ENCODE measurements around the gene SUSD2. TPM values are rescaled to one million over a fixed set of nuclear protein-coding genes. Genes with fewer than 3 reads are reported as not detected.

SUSD2 gene
- polyA plus RNA-seq, 1 donor (not counting 4 experiments of a cell fraction or from before 2014, with no cell fraction given), result 0.01 TPM

DNA sequence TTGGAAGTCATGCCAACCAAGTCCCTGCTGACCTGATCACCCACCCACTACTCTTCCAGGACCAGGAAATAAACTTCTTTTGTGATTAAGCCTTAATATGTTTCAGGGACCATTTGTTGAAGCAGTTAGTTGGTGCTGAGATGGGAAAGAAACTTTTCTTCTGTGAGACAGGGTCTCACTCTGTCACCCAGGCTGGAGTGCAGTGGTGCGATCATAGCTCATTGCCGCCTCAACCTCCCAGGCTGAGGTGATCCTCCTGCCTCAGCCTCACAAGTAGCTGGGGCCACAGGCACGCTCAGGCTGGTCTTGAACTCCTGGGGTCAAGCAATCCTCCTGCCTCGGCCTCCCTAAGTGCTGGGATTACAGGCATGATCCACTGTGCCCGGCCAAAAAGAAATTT is 10.6 kb downstream of the SUSD2 start:
- Histone ChIP-seq H3K36me3 (ENCODE audit: control insufficient read depth in 2 of 2, extremely low read depth in 1 of 2, insufficient read depth in 2 of 2, low read length in 2 of 2) (no peaks in the 10 kb centered on the region), H3K9me3 (ENCODE audit: control insufficient read depth, low read depth, low read length) (no peaks in the 10 kb centered on the region), H3K9ac (ENCODE audit: control insufficient read depth, extremely low read depth, insufficient read depth, low read length) (no peak overlapping the region), H4K20me1 (ENCODE audit: control insufficient read depth, extremely low read depth, insufficient read depth, low read length) (no peaks in the 10 kb centered on the region), H3K4me3 (ENCODE audit: control insufficient read depth in 2 of 3, extremely low read depth in 1 of 3, insufficient read depth in 2 of 3, low read depth in 1 of 3, low read length in 3 of 3) (no peak overlapping the region), H2AFZ (ENCODE audit: control insufficient read depth, low read length) (no peak overlapping the region), H3K9me1 (ENCODE audit: control insufficient read depth, extremely low read depth, insufficient read depth, low read length) (no peaks in the 10 kb centered on the region), H3K27ac (ENCODE audit: control insufficient read depth, insufficient read depth, low read length) (no peak overlapping the region), H3K79me2 (ENCODE audit: control insufficient read depth, insufficient read depth, low read length) (no peaks in the 10 kb centered on the region), H3K4me1 (ENCODE audit: control insufficient read depth, extremely low read depth, insufficient read depth, low read length) (peaks cover 13% of the 10 kb centered on the region), H3K27me3 (ENCODE audit: control insufficient read depth, extremely low read depth, insufficient read depth, low read length) (no peaks in the 10 kb centered on the region), H3K4me2 (ENCODE audit: control insufficient read depth, extremely low read depth, insufficient read depth, low read depth, low read length) (no peak overlapping the region)
- DNase-seq (ENCODE audit: low read depth, low spot score) (no peak), FAIRE-seq (no peak)
- dilution Hi-C loops (cut with MboI; ENCODE audit: extremely low pct_ligation_motif_present, low sequenced_read_pairs), result no loop called here
- TF ChIP-seq EZH2 (IDR thresholded peaks at IDR 0.05; ENCODE audit: low read length), result no peak
- no peak for TF ChIP-seq CTCF (optimal IDR thresholded peaks at IDR 0.05 in 1 of 3, IDR thresholded peaks at IDR 0.05 in 1 of 3, conservative IDR thresholded peaks at IDR 0.05 in 1 of 3; ENCODE audit: extremely low read depth in 1 of 3, insufficient read depth in 2 of 3, low read length in 3 of 3)

- no peak overlapping the region for H2AFZ ChIP-seq (ENCODE audit: control insufficient read depth, low read length)
- H3K9ac ChIP-seq (ENCODE audit: control insufficient read depth, extremely low read depth, insufficient read depth, low read length), result no peak overlapping the region
- DNase-seq (ENCODE audit: low read depth, low spot score), result no peak
- no peaks in the 10 kb centered on the region for H4K20me1 ChIP-seq (ENCODE audit: control insufficient read depth, extremely low read depth, insufficient read depth, low read length)
- dilution Hi-C loops (cut with MboI; ENCODE audit: extremely low pct_ligation_motif_present, low sequenced_read_pairs), result no loop called here
- no peaks in the 10 kb centered on the region for H3K36me3 ChIP-seq (ENCODE audit: control insufficient read depth in 2 of 2, extremely low read depth in 1 of 2, insufficient read depth in 2 of 2, low read length in 2 of 2)
- H3K9me1 ChIP-seq (ENCODE audit: control insufficient read depth, extremely low read depth, insufficient read depth, low read length), result no peaks in the 10 kb centered on the region
- H3K79me2 ChIP-seq (ENCODE audit: control insufficient read depth, insufficient read depth, low read length), result no peaks in the 10 kb centered on the region
- no peak overlapping the region for H3K4me3 ChIP-seq (ENCODE audit: control insufficient read depth in 2 of 3, extremely low read depth in 1 of 3, insufficient read depth in 2 of 3, low read depth in 1 of 3, low read length in 3 of 3)
- H3K27me3 ChIP-seq (ENCODE audit: control insufficient read depth, extremely low read depth, insufficient read depth, low read length), result no peaks in the 10 kb centered on the region
- TF ChIP-seq EZH2 (IDR thresholded peaks at IDR 0.05; ENCODE audit: low read length), result no peak
- TF ChIP-seq CTCF (optimal IDR thresholded peaks at IDR 0.05 in 1 of 3, IDR thresholded peaks at IDR 0.05 in 1 of 3, conservative IDR thresholded peaks at IDR 0.05 in 1 of 3; ENCODE audit: extremely low read depth in 1 of 3, insufficient read depth in 2 of 3, low read length in 3 of 3), result no peak
- H3K4me1 ChIP-seq (ENCODE audit: control insufficient read depth, extremely low read depth, insufficient read depth, low read length), result peaks cover 7% of the 10 kb centered on the region
- H3K9me3 ChIP-seq (ENCODE audit: control insufficient read depth, low read depth, low read length), result no peaks in the 10 kb centered on the region
- no peak overlapping the region for H3K27ac ChIP-seq (ENCODE audit: control insufficient read depth, insufficient read depth, low read length)
- no peak overlapping the region for H3K4me2 ChIP-seq (ENCODE audit: control insufficient read depth, extremely low read depth, insufficient read depth, low read depth, low read length)
- no peak for FAIRE-seq
Observed at GRCh38 chr22:24198682-24199052, 17.4 kb downstream of the SUSD2 start.

All from keratinocyte (primary cell).